Measurements from ENCODE around the gene GPR180.
"Not testable (repeated sequence)": the region's sequence is repeated elsewhere in the genome, so short reads cannot be mapped to it uniquely, and the experiment has no call there.

The GPR180 gene

DNA sequence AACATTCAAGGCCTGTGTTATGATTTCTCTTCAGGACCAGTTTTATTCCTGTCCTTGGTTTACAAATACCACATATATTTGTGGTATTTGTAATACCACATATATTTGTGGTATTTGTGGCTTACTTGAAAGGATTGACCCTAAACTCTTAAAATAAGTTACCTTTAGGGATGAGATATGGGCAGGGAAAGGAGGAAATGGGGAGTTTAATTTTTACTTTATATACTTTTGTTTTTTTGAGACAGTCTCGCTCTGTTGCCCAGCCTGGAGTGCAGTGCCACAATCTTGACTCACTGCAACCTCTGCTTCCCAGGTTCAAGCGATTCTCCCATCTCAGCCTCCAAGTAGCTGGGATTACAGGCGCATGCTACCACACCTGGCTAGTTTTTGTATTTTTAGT, 3.4 kb upstream of the GPR180 start:
- DNase-seq = no peak

DNA sequence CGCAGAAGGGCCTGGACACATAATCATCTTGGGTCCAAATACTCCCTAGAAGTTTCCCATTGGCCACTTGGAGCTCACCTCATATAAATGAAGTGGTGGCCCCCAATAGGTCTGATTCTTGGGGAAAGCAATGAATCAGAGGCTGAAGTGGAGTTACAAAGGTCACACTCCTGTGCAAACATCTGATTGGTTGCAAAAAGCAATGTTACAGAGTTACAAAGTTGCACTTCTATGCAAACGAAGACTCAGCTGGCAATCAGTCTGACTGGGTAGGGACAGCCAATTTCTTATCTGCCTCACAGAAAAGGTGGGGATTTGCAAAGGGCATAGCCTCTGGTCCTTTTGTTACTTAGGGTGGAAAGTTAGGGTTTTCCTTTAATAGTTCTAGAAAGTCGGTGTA, 1.8 kb upstream of the GPR180 start:
- no peak for DNase-seq

DNA sequence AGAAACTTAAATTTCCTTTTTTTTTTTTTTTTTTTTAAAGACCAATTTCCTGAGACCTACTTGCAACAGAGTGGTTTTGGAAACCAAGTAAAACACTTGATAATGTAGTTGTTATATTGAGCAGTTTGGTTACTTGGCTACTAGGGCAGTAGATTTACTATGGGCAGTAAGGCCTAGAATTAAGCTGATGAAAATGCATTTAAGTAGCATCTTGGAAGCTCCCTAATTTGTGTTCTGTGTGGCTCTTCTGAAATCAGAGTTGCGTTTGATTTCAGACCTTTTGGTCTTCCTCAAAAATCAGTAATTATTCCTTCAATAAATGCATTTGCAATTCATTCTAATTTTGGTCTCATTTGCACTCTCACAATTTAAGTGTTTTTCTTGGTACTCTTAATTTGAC, 810 bp downstream of the GPR180 start:
- no peak for DNase-seq

DNA sequence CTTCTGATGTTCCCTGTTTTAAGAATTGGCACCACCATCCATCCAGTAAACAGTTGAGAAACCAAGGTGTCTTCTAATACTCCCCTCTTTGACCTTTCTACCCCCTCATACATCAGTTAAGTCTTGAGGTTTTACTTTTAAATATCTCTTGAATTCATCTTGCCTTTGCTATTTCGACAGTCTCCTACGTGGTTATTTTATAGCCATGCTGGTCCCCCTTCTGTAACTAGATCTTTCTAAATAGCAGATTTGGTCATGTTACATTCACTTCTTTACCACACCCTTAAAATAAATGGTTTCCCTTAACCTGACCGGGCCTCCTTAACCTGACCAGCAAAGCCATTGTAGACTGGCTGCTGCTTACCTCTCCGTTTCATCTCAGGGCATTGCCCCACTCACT, 5.4 kb downstream of the GPR180 start:
- DNase-seq = no peak

- no peak for DNase-seq
Measured at GRCh38 chr13:94607939-94608338, 6.3 kb downstream of the GPR180 start.

DNA sequence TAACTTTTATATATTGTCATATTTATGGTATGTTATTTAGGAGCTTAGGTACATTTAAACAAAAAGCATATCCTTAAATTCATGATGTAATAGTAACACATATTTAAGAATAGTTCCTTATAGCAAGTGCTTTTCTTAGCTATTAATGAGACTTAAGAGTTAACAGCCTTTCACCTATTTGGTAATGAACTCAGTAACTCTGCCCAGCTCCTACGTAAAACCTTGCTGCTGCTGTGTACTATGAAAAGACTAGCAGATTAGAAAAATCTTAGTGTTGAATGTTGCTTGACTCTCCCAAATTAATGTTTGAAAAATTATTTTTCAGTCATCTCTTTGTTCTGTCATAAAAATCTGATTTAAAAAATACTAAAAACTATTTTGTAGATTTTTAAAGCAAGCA, 6.9 kb downstream of the GPR180 start:
- no peak for DNase-seq

GRCh38 chr13:94609196-94609595, 7.5 kb downstream of the GPR180 start:
- no peak for DNase-seq

- DNase-seq = no peak
Measured at GRCh38 chr13:94610475-94610874, 8.8 kb downstream of the GPR180 start.

GRCh38 chr13:94612050-94612449, 10.4 kb downstream of the GPR180 start:
- DNase-seq = no peak

GRCh38 chr13:94613051-94613450, 11.4 kb downstream of the GPR180 start:
- DNase-seq = no peak

DNA sequence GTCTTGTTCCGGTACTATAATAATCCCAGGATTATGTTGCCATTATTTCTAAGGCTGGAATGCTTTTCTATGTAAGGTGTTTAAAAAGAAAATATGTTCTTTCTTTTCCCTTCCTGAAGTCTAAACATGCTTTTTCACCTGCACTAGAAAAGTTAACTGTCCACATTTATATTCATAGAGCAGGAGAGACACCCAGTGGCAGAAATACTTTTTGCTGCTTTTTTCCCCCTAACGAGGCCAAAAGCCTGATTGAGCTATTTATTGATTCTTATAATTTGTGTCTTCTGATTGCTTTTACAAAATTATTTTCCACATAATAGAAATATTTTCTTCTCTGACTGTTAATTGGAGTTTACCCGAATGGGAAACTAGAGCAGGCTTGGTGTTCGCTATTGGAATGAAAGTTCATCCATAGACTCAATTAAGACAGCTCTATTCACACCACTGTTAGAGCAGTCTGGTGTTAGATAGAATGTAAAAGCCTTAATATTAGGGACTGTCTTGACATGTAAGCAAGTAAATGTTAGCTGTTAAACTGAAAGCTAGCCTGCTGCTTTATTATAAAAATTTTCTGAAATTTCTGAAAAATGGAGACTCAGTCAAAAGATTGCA, 15.8 kb downstream of the GPR180 start:
- DNase-seq = peak; percentile 48

DNA sequence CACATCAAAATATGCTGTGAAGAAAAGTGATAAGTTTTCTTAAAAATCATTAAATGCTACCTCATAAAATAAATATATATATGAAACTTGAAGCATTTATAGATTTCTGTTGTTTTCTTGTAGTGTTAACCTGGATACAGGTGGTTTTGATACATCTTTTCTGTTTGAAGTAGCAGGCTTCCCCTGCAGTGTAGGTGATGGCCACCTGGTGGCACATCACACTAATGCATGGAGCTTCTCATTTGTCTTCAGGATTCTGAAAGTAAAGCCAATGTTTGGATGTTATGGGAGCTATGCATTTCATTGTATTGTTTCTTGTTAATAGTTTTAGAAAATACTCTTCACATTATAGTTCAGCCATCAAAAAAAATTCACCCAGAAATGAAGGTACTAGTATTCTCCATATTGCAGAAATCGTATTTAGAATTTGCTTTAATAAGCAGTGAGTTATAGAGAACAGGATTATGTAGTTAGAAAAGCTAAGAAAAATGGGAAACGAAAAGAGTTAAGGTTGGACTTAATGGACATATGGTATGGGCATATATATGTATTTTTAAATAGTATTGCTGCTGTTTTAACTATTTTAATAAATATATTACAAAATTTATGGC, 18.7 kb downstream of the GPR180 start:
- peak; percentile 39 for DNase-seq

GRCh38 chr13:94622344-94622743, 20.7 kb downstream of the GPR180 start:
- no peak for DNase-seq

DNA sequence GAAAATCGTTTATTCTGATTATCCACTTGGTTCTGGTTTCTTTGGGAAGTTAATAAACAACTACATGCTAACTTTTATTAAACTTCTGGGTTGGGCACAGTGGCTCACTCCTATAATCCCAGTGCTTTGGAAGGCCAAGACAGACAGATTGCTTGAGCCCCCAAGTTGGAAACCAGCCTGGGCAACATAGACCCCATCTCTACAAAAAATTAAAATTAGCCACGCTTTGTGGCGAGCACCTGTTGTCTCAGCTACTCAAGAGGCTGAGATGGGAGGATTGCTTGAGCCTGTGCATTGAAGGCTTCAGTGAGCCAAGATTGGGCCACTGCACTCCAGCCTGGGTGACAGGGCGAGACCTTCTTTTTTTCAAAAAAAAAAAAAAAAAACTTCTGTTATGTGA, 21.7 kb downstream of the GPR180 start:
- DNase-seq = no peak

DNA sequence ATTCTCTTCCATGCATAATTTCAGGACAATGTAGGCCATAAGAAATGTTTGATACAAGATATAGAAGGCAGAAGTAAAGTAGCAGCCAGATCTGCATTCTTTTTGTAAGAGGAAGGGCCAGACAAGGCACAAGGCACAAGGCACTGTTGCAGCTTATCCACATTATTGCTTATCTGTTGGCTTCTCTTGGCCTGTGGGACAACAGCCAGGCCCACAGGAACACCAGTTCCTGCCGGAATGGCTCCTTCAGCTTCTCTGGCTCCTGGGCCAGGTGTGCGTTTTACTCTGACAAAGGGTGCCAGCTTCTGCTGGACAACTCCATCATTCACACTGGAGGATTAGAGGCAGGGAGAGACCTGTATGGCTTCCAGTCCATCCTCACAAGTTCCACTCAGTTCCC, 29.2 kb downstream of the GPR180 start:
- no peak for DNase-seq

- DNase-seq = no peak
Measured at GRCh38 chr13:94632226-94632980, 30.7 kb downstream of the GPR180 start.

- not testable (repeated sequence) for DNase-seq
Measured at GRCh38 chr13:94636096-94636495, 34.4 kb downstream of the GPR180 start.

DNA sequence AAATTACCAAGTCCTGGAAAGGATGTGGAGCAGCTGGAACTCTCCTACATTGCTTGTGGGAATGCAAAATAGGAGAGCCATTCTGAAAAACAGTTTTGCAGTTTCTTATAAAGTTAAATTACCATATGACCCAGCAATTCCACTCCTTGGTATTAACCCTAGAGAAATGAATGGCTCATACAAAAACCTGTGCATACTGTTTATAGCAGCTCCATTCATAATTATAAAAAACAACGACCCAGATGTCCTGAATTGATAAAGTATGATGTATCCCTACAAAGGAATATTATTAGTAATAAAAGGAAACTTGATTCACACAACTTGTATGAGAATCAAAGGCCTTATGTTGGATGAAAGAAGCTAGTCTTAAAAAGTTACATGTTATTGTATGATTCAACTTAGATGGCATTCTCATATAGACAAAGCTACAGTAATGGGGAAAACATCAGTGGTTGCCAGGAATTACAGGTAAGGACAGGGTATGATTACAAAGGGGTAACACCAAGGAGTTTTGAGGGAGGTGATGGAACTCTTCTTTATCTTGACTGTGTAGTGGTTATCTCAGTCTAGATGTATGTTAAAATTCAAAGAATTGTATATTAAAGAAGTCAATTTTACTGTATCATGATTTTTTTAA, 35.4 kb downstream of the GPR180 start:
- no peak for DNase-seq

GRCh38 chr13:94637677-94638076, 36.0 kb downstream of the GPR180 start:
- not testable (repeated sequence) for DNase-seq

DNA sequence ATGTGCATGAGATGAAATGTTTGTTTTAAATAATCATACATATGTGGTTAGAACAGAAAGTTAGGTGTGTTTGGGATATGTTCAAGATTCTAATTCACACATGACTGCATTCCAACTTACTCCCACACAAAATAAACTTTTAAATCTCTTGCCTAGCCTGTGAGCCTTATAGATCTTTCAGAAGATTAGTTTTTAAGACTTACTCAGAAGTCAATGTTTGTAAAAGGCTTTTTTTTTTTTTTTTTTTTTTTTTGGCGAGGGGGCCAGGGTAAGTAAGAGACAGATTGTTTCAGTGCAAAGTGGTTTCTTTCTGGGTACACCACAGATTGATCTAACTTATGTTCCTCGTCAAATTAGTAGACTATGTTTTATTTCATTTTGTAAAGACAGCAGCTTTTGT, 39.1 kb downstream of the GPR180 start:
- no peak for DNase-seq

DNA sequence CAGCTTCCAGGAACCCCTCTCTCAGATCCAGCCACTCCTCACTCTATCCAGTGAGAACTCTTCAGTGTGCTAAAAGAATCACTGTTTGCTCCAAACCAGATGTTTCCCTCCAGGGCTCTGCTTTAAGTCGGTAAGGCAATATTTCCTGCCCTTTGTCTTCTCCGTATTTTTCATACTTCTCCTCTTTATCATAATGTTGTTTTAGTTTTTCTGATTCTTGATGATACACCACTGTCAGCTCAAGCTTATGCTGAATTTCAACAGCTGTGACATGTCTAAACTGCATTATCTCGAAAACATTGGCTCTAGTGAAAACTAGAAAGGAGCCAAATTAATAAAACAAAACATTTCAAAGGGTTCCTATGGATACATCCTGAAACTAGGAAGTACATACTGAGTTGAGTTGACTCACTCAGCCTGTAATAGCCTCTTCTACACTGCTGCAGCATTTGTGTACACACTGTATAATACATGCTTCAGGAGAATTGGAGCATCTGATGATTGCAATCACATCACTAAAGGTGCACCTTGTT, 39.8 kb downstream of the GPR180 start:
- no peak for DNase-seq

GRCh38 chr13:94646904-94647303, 45.2 kb downstream of the GPR180 start:
- no peak for DNase-seq

DNA sequence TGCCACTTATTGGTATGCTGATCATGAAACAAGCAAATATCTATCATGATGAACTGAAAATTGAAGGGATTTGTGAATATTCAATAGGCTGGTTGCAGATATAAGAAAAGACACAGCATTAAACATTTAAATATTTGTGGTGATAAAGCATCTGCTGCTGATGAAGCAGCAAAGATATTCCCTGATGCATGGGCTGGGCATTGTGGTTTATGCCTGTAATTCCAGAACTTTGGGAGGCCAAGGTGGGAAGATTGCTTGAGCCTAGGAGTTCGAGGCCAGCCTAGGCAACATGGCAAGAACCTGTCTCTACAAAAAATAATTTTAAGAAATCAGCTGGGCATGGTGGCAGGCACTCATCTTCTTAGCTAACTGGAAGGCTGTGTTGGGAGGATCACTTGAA, 54.5 kb downstream of the GPR180 start:
- DNase-seq = no peak

- DNase-seq = no peak
Measured at GRCh38 chr13:94656766-94657165, 55.1 kb downstream of the GPR180 start.
